Measurements from ENCODE around the gene FSIP1.

The FSIP1 gene

DNA sequence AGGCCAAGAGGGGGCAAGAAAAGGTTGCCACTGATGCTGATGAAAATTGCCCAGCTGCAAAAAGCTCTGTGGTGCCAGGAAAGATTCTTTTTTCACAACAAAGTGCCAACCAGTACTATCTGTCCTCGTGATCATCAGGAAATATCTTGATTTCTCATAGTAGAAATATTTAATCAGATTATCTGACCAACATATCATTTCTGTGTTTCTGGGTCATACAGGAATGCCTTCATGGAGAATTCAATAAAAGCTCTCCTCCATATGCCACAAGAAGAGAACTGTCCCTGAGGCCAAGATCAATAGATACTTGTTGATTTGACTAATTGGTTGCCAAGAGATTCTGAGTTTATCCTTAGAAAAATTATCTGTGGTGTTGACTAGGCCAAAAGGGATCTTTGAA is 63.5 kb downstream of the FSIP1 start:
- no peak for DNase-seq

DNA sequence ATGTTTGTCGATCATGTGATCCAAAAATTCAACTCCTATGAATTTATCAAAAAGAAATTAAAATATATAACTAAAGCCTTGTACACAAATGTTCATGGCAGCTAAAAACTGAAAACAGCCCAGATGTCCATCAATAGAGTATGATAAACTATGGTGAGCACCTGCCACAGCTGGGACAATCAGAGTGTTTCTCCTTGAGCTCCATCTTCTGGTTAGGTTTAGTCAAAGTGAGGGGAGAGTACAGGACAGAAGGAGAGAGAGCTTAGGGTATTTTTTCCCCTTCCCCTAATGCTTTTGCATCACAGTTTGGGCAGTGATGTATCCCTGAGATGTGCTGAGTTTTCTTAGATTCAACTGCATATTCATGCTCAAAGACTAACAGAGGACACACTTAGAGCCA is 65.5 kb downstream of the FSIP1 start:
- no peak for DNase-seq

DNA sequence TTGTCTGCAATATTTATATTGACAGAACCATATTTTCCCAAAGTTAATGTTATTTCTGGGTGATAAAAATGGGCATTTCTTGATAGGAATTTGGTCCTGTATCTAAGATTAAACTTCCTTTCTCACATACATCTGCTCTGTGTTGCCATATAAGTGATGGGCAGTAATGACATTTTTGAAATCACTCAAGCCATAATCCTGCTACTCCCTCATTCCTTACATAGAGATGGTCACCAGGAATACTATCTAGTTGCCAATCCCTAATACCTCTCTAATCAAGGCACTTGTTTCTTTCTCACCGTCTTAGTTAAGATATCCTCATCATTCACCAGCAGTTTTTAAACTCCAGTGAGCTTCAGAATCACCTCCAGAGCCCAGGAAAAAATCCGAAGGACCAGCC is 68.4 kb downstream of the FSIP1 start:
- DNase-seq, result no peak

DNA sequence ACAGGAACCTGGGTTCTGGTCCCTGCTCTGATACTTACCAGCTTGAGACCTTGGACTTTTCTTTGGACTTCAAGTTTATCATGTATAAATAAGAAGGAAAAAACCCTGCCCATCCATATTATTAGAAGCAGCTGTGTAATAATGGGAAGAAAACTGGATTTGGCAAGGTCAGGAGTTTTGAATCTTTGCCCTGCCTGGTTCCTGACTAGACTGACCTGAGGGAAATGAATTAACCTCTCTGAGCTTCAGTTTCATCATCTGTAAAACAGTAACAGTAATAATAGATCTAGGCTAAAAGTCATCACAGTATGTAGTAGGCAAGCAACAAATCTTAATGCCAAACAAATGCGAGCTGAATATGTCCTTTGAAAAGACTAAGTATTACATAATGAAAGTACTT is 68.8 kb downstream of the FSIP1 start:
- DNase-seq, result no peak

DNA sequence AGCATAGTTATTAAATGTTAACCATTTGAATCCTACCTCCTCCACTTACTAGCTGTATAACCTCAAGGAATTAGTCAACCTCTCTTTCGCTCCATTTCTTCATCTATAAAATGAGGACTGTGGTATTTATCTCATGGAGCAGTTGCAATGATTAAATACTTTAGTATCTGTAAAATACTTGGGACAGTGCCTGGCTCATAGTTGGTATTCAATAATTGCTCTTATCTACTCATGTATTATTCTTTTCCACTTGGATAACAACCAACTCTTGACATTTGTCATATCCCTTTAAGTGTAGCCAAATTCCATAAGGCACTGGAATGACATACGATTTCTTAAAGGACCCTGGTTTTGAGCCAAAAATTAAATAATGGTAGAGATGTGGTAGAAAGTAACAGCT is 72.0 kb downstream of the FSIP1 start:
- DNase-seq, result no peak

- no peak for DNase-seq
These were observed 72.7 kb downstream of the FSIP1 start for GRCh38 chr15:39709941-39710340.

GRCh38 chr15:39706206-39706605 is 76.4 kb downstream of the FSIP1 start:
- DNase-seq, result no peak

DNA sequence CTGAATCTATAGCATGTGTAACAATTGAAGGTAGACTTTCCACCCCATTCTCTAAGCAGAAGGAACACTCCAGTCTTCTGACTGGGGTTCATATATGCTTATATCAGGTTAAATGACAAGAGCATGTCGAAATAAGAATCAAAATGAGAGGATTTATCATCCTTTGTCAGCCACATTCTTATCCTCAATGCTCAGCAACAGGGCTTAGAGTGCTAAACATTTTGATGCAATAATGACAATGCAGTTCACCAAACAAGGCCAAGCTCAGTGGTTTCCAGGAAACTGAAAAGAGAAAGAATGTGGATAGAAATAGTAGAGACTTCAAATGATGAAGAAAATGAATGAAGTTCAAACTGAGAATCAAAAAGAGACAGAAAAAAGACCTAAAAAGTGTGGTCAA is 78.0 kb downstream of the FSIP1 start:
- no peak for DNase-seq

GRCh38 chr15:39704235-39704634 is 78.4 kb downstream of the FSIP1 start:
- no peak for DNase-seq

DNA sequence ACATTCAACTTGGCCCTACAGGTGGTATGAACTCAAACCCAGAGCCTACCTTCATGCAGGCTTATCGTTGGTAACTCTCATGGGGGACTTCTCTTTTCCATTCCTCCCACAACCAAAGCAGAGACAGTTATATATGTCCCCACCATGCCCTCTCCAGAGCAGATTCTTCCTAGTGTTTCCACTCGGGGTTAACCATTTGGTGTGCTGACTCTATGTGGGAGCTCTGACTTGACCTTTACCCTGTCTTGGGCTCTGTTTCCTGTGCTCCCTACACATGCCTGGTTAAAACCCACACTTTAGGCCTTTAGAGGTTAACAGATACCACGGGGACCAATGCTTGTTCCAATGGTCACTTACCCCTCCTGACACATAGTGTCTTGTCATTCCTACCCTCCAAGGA is 80.7 kb downstream of the FSIP1 start:
- DNase-seq, result no peak

DNA sequence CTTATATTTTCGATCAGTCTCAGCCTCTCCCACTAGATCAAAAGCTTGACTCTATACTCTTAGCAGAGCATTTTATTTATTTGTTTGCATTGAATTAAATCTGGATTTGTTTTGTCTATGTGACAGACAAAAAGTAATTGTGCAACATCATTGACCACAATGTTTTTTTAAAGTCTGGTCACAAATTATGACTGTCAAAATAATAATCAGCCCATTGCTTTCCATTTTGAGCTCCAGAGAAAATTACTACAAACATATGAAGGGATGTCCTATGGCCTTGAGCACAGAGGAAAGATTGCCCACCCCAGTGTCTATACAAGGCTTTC is 82.3 kb downstream of the FSIP1 start:
- no peak for DNase-seq

- no peak for DNase-seq
These were observed 82.9 kb downstream of the FSIP1 start for GRCh38 chr15:39699516-39700374.

GRCh38 chr15:39698444-39699390 is 83.9 kb downstream of the FSIP1 start:
- DNase-seq, result no peak

- DNase-seq, result no peak
These were observed 85.1 kb downstream of the FSIP1 start for GRCh38 chr15:39697509-39697908.

DNA sequence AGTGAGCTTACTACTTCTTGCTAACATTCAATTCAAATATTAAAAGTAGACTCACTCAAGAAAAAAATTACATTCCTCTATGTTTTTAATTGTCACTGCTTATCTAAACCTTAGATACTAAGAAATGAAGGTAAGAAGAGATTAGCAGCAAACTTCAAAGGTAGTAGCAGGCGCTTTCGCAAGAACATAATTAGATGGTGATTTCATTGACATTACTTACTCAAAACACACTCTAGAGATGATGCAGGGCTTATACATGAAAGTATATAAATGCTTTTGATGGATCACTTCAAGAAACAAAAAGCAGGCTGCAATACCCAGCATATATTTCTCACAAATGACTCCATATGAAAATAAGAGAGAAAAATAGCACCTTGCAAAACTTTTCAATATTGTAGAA is 86.8 kb downstream of the FSIP1 start:
- DNase-seq, result no peak

DNA sequence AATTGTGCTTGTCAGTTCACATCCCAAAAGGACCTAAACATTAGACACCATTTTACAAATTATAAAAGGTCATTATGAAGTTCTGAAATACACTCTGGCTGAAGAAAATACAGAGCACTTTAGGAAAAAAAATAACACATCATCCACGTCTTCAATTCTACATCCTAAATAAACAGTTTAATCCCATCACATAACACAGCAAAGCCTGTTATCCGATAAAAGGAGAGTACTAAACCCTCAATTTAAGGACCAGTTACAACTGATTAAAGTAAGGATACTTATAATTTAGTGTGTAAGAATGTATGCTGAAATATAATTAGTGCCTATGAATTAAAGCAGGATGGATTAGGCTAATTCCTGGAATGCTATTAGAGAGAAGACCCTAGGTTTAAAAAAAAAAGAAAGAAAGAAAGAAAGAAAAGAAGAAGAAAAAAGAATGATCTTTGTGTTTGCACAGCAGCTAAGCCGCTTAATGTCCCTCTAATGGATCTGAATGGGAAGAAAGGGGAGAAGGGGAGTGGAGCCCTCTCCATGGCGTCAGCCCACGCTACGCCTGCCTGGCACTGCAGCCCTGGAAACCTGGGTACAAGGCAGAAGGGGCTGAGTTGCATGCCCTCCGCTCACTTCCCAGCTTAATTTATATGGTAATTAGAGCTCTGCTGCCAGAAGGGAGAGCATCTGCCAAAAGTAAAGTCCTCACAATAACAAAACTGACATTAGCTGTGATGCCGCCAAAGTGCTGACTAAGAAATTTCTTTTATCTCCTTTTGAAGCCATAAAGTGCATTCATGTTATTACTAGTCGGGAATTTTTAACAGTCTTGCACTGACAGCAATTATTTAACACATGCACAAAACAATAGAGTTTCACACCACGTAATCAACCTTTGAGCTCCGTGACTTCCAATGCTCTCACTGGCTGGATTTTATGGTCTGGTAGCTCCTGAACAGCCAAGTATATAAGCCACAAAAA is 90.0 kb downstream of the FSIP1 start:
- no peak for DNase-seq

- DNase-seq, result no peak
These were observed 91.6 kb downstream of the FSIP1 start for GRCh38 chr15:39690881-39691634.

- no peak for DNase-seq
These were observed 94.7 kb downstream of the FSIP1 start for GRCh38 chr15:39687965-39688364.

DNA sequence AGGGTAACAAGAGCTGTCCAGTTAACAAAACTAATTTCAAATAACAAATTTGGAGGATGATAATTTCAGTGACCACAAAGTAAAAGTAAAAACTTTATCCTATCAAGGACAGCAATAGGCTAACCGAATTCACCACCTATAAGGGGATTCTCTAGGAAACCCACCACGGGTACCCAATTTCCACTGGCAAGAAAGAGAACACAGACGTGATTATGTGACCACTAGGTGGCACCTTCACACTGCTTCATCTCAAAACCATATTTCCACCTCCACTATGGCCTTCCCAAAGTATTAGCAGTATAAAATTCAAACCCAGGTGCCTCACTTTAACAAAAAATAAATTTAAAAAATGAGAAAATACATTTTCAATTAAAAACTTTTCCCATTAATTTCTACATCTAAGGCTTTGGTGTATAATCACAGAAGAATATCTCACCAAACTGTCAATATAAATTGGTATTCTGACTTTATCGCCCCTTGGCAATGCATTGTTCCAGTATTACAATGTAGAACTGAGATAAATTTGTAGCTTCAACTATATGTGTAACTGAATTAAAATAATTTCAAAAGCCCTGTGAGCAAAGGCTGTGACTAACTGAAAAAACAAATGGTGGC is 96.5 kb downstream of the FSIP1 start:
- peak; percentile 62 for DNase-seq

DNA sequence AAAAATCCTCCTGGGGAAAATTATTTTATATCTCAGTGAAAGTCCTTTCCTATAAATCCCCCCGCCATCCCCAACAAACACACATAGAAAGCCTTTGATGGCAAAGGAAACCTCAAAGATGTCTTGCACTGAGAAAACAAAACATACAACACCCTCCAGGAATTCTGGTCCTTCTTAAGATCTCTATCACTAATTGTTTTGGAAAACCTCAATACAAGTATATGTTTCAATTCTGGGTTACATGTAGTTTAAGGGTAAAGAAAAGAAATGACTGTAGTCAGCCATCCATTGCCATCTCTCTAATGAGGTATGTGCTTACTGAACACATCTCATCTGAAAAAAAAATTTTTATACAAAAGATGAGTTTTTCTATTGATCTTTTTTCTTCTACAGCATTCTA is 97.3 kb downstream of the FSIP1 start:
- no peak for DNase-seq

DNA sequence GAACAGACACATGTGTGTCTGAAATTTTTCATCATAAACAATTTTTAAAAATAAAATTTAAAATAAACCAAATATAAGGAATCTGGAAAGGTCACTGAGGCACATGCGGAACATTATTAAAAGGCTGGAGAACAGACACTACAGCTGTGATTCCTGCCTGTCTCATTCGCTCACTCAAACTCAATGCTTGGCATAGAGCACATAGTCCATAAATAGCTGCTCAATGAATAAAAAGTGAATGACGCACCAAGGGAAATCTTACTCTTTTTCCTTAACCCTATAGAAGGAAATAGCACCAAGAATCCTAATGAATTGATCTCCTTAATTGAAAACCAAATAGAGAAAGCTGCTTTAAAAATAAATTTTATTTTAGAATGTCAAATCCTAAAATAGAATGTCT is 98.4 kb downstream of the FSIP1 start:
- DNase-seq, result no peak

- no peak for DNase-seq
These were observed 100.3 kb downstream of the FSIP1 start for GRCh38 chr15:39682366-39682765.

All from DMS53 (cell line).